A549 treated with dexamethasone at 1 μM for 4 hours (cell line): ENCODE measurements around the gene CMTM2. TPM values are rescaled to one million over a fixed set of nuclear protein-coding genes. Genes with fewer than 3 reads are reported as not detected.

ENCODE experiments used
- total RNA-seq: library from RNA; stranded (reverse); fragments of 200-300 nt; extraction: Qiagen RNA extraction; gene quantifications from 5 replicates; pipeline ENCODE4 v1.2.3, GENCODE V29; 2022

CMTM2 gene
- total RNA-seq, result not detected in 5 replicates

GRCh38 chr16:66578651-66579531 lies at the start of gene CMTM2:
Gene CMTM2, plus strand, starts transcription at chr16:66579463. Its CDS starts 145 bp downstream, at chr16:66579608.

GRCh38 chr16:66549284-66550131 lies 29.8 kb upstream of the CMTM2 start, which contains the start of gene TK2:
Gene TK2, minus strand, starts transcription at chr16:66550122. Its CDS starts 61 bp downstream, at chr16:66550061.

GRCh38 chr16:66552286-66553177 lies 26.7 kb upstream of the CMTM2 start, which contains the start of gene CKLF:
Gene CKLF, plus strand, starts transcription at chr16:66552576. Its CDS starts 140 bp downstream, at chr16:66552716.

GRCh38 chr16:66566051-66566901 lies 13.0 kb upstream of the CMTM2 start, which contains the start of gene CMTM1:
Gene CMTM1, plus strand, starts transcription at chr16:66566439. Its CDS starts 75 bp downstream, at chr16:66566514.

GRCh38 chr16:66604376-66605176 lies 25.3 kb downstream of the CMTM2 start, which contains the start of gene CMTM3:
Gene CMTM3, plus strand, starts transcription at chr16:66604704. Its CDS starts 102 bp downstream, at chr16:66604806.

Other genes starting within 250 kb of the CMTM2 start
- 0.15 to 0.25 TPM (median 0.22 TPM) in 5 replicates for gene CDH5, start 212.8 kb upstream of the CMTM2 start, total RNA-seq
- gene BEAN1, start 152.2 kb upstream of the CMTM2 start, total RNA-seq, result 4.7 to 8.5 TPM (median 6.1 TPM) in 5 replicates
- 18.6 to 24.3 TPM (median 20.9 TPM) in 5 replicates for gene TK2, start 29.3 kb upstream of the CMTM2 start, total RNA-seq
- 61.6 to 69.7 TPM (median 66.1 TPM) in 5 replicates for gene CKLF, start 26.9 kb upstream of the CMTM2 start, total RNA-seq
- 0.76 to 2.1 TPM (median 1.4 TPM) in 5 replicates for gene CMTM1, start 13.0 kb upstream of the CMTM2 start, total RNA-seq
- 92.9 to 113 TPM (median 102 TPM) in 5 replicates for gene CMTM3, start 25.2 kb downstream of the CMTM2 start, total RNA-seq
- 23.2 to 39.8 TPM (median 36.7 TPM) in 5 replicates for gene CMTM4, start 117.3 kb downstream of the CMTM2 start, total RNA-seq
- 41.5 to 57.9 TPM (median 49.8 TPM) in 5 replicates for gene DYNC1LI2, start 172.1 kb downstream of the CMTM2 start, total RNA-seq
- 0.05 to 0.08 TPM (median 0.07 TPM) in 3 of 5 replicates, not detected in the others for gene TERB1, start 222.1 kb downstream of the CMTM2 start, total RNA-seq